GM12865 (cell line): ENCODE results near the gene PDE3B.
"Not testable (repeated sequence)": the region's sequence is repeated elsewhere in the genome, so short reads cannot be mapped to it uniquely, and the experiment has no call there.

ENCODE experiments used
- DNase-seq: peaks from one replicate; pipeline ENCODE4 v3.0.0; 2010; ENCODE audit warnings: low read depth
- H3K4me3 ChIP-seq: 2 replicates; pipeline ENCODE4 v1.5.1; 2011; ENCODE audit warnings: mild to moderate bottlenecking, low read depth, low read length, control low read depth
- TF ChIP-seq, protein P1 (sequence below): IDR thresholded peaks from 2 replicates; pipeline ENCODE4 v1.5.1; 2011; ENCODE audit warnings: low read length, control low read depth, low read depth, inconsistent platforms; ENCODE audit not compliant: insufficient read depth; ENCODE audit errors: missing control alignments

Gene PDE3B

DNA sequence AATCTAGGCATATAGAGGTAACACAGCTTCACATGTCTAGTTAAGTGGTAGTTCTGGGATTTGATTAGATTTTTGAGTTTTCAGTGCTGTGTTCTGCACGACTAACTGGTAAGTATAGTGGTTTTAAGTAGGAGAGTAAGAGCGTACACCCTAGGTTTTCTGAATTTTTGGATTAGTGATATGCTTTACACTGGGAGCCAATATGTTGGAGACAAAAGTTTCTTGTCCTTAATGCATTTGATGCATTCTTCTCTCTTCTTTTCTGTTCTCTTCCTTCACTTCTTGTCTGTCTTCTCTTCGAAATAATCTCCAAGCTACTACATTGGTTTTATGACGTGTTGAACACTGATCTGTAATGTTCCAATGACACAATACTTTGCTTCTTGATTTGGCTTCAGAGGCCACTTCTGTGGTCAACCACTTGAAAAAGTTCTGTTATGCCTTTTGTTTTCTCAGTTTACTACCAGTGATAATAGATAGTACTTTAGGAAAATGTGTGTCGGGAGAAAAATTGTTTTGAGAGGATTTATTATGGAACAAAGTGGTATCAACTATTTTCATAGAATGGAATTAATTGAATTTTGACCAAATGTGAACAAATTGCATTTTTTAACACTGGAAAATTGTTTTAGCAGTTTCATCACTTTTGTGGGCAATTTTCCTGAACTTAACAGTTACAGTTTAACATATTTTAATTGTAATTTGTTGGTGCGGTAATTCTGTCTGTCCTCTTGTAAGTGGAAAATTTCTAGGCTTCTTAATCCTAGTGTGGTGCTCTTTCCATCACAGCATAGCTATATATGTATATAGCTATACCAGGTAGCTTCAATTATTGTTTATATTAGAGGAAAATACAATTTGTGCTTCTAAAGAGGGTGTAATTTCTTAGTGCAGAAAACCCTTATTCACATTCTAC, 2.6 kb downstream of the PDE3B start:
- peak overlapping the region; percentile 92 for H3K4me3 ChIP-seq
- no peak for DNase-seq
- TF ChIP-seq, protein P1, sequence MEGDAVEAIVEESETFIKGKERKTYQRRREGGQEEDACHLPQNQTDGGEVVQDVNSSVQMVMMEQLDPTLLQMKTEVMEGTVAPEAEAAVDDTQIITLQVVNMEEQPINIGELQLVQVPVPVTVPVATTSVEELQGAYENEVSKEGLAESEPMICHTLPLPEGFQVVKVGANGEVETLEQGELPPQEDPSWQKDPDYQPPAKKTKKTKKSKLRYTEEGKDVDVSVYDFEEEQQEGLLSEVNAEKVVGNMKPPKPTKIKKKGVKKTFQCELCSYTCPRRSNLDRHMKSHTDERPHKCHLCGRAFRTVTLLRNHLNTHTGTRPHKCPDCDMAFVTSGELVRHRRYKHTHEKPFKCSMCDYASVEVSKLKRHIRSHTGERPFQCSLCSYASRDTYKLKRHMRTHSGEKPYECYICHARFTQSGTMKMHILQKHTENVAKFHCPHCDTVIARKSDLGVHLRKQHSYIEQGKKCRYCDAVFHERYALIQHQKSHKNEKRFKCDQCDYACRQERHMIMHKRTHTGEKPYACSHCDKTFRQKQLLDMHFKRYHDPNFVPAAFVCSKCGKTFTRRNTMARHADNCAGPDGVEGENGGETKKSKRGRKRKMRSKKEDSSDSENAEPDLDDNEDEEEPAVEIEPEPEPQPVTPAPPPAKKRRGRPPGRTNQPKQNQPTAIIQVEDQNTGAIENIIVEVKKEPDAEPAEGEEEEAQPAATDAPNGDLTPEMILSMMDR: no peak

- TF ChIP-seq, protein P1: no peak
- DNase-seq: no peak
- H3K4me3 ChIP-seq: no peak overlapping the region
Measured at GRCh38 chr11:14650064-14650463, 6.5 kb downstream of the PDE3B start.

GRCh38 chr11:14653090-14653489, 9.5 kb downstream of the PDE3B start:
- DNase-seq: no peak
- TF ChIP-seq, protein P1: no peak
- no peak overlapping the region for H3K4me3 ChIP-seq

DNA sequence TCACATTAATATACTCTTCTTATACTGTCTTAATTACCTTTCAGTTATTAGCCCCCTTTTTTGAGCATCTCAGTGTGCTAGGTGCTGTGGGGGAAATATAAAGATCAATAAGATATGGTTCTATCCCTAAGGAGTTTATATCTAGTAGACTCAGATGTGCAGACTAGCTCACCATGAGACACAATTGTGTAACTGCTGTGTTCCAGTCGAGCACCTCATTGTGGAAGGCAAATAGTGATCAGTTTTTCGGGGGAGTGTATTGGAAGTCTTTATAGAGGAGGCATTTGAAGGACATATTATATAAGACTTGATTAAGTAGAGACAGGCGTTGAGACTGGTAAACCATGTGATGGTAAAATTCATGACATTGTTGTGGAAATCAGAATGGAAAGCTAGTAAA, 11.8 kb downstream of the PDE3B start:
- H3K4me3 ChIP-seq: no peak overlapping the region
- TF ChIP-seq, protein P1: no peak
- DNase-seq: no peak

- H3K4me3 ChIP-seq: no peak overlapping the region
- TF ChIP-seq, protein P1: no peak
- no peak for DNase-seq
Measured at GRCh38 chr11:14656536-14657457, 13.2 kb downstream of the PDE3B start.

- TF ChIP-seq, protein P1: no peak
- no peak overlapping the region for H3K4me3 ChIP-seq
- DNase-seq: no peak
Measured at GRCh38 chr11:14657841-14658240, 14.2 kb downstream of the PDE3B start.

- not testable (repeated sequence) for H3K4me3 ChIP-seq, DNase-seq
Measured at GRCh38 chr11:14664926-14665325, 21.3 kb downstream of the PDE3B start.

- DNase-seq, H3K4me3 ChIP-seq: not testable (repeated sequence)
Measured at GRCh38 chr11:14667329-14667728, 23.7 kb downstream of the PDE3B start.
